Mononuclear cell (primary cell): Measurements from ENCODE around the gene FGF9. TPM values are rescaled to one million over a fixed set of nuclear protein-coding genes. Genes with fewer than 3 reads are reported as not detected.

Experiments used
- H3K27me3 ChIP-seq: 2 replicates; pipeline ENCODE4 v1.6.0; 2011; ENCODE audit warnings: low read length, control low read depth; ENCODE audit not compliant: insufficient read depth
- H3K4me1 ChIP-seq: 2 replicates; pipeline ENCODE4 v1.5.1; 2011; ENCODE audit warnings: mild to moderate bottlenecking, low read length, control low read depth; ENCODE audit not compliant: insufficient read depth
- H3K4me3 ChIP-seq: 2 replicates; pipeline ENCODE4 v1.5.1; 2011; ENCODE audit warnings: mild to moderate bottlenecking, low read length, moderate library complexity
- H3K9me3 ChIP-seq: 2 replicates; pipeline ENCODE4 v1.5.1; 2011; ENCODE audit warnings: low read depth, mild to moderate bottlenecking, control low read depth, low read length
- total RNA-seq: library from RNA; depleted of rRNA; stranded (reverse); fragments of >200 nt; gene quantifications from one replicate; pipeline ENCODE4 v1.2.3, GENCODE V29; 2012

FGF9 gene
- total RNA-seq, 1 donor = 1.4 TPM

DNA sequence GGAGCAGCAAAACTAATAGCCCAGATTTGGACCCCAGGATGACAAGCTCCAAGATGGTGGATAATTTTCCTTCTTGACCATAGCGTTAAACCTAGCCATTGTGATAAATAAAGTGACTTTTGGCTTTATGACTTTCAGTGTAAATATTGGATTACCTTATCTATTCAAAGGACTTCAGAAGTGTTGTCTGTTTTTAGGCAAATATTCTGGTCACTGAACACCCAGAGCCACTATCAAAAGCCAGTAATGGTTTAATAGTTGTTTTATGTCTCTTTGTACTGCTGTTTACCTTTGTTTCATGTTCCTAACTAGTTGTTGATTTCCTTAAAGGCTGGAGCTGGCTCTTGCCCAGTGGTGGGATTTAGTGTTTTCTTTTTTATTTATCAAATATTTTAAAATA is 81.6 kb downstream of the FGF9 start:
- Histone ChIP-seq H3K27me3 (no peaks in the 10 kb centered on the region), H3K4me3 (no peak overlapping the region), H3K4me1 (no peaks in the 10 kb centered on the region), H3K9me3 (no peaks in the 10 kb centered on the region)

DNA sequence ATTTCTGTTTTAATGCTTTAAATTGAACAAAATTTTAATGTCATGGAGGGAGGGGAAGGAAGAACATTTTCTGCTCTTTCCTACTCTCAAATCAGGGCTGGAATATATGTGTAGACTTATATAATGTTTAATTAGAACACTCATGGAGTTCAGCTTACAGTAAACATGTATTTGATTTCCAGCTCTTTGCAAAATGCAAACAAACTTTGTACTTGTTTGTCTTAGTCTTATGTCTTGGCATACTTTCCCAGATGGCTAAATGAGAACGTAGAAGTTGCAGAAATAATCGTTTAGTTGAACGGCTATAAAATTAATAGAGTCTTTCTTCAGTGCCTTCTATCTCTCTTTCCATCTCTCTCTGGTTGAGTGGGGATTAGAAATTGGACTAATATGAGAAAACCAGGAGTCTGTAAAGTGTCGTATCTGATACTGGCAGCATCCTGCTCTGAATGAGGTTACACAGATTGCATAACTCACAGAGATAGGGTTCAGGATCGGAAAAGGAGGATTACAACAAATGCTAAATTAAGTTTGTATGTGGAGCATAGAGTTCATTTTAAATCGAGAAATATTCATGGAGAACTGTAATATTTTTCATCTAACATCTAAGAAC is 82.3 kb downstream of the FGF9 start:
- Histone ChIP-seq H3K9me3 (no peaks in the 10 kb centered on the region), H3K4me3 (no peak overlapping the region), H3K27me3 (no peaks in the 10 kb centered on the region), H3K4me1 (no peaks in the 10 kb centered on the region)

Other genes with a start within 250 kb of the FGF9 start
- gene ZDHHC20, start 211.8 kb upstream of the FGF9 start, total RNA-seq = 171 TPM
- gene MICU2, start 66.9 kb upstream of the FGF9 start, total RNA-seq = 60.3 TPM